ENCODE measurements around the gene KRTAP5-2.
"Not testable (repeated sequence)": the region's sequence is repeated elsewhere in the genome, so short reads cannot be mapped to it uniquely, and the experiment has no call there.

Gene KRTAP5-2

GRCh38 chr11:1597994-1598380, at the start of gene KRTAP5-2:
Gene KRTAP5-2, minus strand, starts transcription at chr11:1598294. Its CDS starts 44 bp downstream, at chr11:1598250.
- DNase-seq = no peak

GRCh38 chr11:1646540-1646939, 48.4 kb upstream of the KRTAP5-2 start:
- not testable (repeated sequence) for DNase-seq

- no peak for DNase-seq
These were observed 47.3 kb upstream of the KRTAP5-2 start for GRCh38 chr11:1645357-1645821.

GRCh38 chr11:1644601-1645356, 46.7 kb upstream of the KRTAP5-2 start:
- DNase-seq = no peak

- no peak for DNase-seq
These were observed 45.1 kb upstream of the KRTAP5-2 start for GRCh38 chr11:1643146-1643690.

GRCh38 chr11:1642288-1643145, 44.4 kb upstream of the KRTAP5-2 start:
- DNase-seq = no peak

- no peak for DNase-seq
These were observed 43.0 kb upstream of the KRTAP5-2 start for GRCh38 chr11:1641096-1641495.

GRCh38 chr11:1640076-1640946, 42.2 kb upstream of the KRTAP5-2 start:
- peak; percentile 27 for DNase-seq

- DNase-seq = no peak
These were observed 41.6 kb upstream of the KRTAP5-2 start for GRCh38 chr11:1639666-1640065.

- DNase-seq = no peak
These were observed 41.1 kb upstream of the KRTAP5-2 start for GRCh38 chr11:1639102-1639620.

- no peak for DNase-seq
These were observed 40.2 kb upstream of the KRTAP5-2 start for GRCh38 chr11:1638344-1638743.

- no peak for DNase-seq
These were observed 39.5 kb upstream of the KRTAP5-2 start for GRCh38 chr11:1637628-1638027.

GRCh38 chr11:1636291-1636950, 38.3 kb upstream of the KRTAP5-2 start:
- no peak for DNase-seq

- no peak for DNase-seq
These were observed 35.8 kb upstream of the KRTAP5-2 start for GRCh38 chr11:1633864-1634263.

- DNase-seq = no peak
These were observed 34.1 kb upstream of the KRTAP5-2 start for GRCh38 chr11:1632053-1632714.

GRCh38 chr11:1631066-1631568, 33.0 kb upstream of the KRTAP5-2 start:
- DNase-seq = no peak

GRCh38 chr11:1630271-1630670, 32.2 kb upstream of the KRTAP5-2 start:
- no peak for DNase-seq

- DNase-seq = no peak
These were observed 31.5 kb upstream of the KRTAP5-2 start, which contains the start of gene KRTAP5-5 for GRCh38 chr11:1629326-1630185. Gene KRTAP5-5, plus strand, starts transcription at chr11:1629775. Its CDS starts 66 bp downstream, at chr11:1629841.

GRCh38 chr11:1628506-1629325, 30.6 kb upstream of the KRTAP5-2 start:
- peak; percentile 69 for DNase-seq

Data from activated naive CD4-positive, alpha-beta T cell treated with Interleukin-2 at 50 U/mL for 16 hours (primary cell).